Spleen (tissue), 7 donors: ENCODE data around the gene INTS1.

Experiments used
- POLR2AphosphoS5 ChIP-seq, 3 donors: sonication (generic); formaldehyde crosslinking; IDR thresholded peaks; one replicate each; pipeline ENCODE4 v1.5.1; 2017; ENCODE audit warnings: antibody characterized with exemption in 3 of 3
- TF ChIP-seq, protein P1 (sequence below), 11 experiments: fragments of 200-600 bp in 7 of 11; fragments of 450-650 bp in 4 of 11; sonication (generic) in 4 of 11; IDR thresholded peaks in 8 of 11; conservative IDR thresholded peaks in 3 of 11; 1 replicate in 7 of 11; 2 replicates in 4 of 11; pipeline versions ENCODE4 v1.4.0 to v1.8.0; 2016 to 2021; ENCODE audit warnings: antibody characterized with exemption in 11 of 11, inconsistent platforms in 4 of 11, mild to moderate bottlenecking in 1 of 11
- donor health status: DM: no; HTN: no; CAD: no; lungs with moderate emphysema.
- donor health status: DM: no; HTN: no; CAD: no.
- donor health status: DM: no; HTN: no; CAD: no.

DNA sequence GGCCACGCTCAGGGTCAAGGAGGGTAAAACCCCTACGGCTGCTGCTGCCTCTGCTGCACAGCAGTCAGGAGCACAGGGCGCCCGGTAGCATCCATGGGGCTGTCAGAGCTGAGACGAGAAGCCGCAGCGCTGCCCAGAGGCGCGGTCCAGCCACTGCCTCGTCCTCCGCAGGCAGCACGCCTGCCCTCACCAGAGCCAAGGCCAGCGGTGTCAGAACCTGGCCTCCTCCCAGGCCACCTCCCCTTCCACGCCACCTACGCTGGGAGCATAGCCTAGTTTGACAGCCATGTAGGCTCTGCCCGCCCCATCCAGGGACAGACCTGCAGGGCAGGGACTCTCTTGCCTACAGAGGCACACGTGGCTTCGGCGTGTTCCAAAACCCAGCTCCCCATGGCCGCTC lies 16.2 kb downstream of the INTS1 start:
- TF ChIP-seq, protein P1, sequence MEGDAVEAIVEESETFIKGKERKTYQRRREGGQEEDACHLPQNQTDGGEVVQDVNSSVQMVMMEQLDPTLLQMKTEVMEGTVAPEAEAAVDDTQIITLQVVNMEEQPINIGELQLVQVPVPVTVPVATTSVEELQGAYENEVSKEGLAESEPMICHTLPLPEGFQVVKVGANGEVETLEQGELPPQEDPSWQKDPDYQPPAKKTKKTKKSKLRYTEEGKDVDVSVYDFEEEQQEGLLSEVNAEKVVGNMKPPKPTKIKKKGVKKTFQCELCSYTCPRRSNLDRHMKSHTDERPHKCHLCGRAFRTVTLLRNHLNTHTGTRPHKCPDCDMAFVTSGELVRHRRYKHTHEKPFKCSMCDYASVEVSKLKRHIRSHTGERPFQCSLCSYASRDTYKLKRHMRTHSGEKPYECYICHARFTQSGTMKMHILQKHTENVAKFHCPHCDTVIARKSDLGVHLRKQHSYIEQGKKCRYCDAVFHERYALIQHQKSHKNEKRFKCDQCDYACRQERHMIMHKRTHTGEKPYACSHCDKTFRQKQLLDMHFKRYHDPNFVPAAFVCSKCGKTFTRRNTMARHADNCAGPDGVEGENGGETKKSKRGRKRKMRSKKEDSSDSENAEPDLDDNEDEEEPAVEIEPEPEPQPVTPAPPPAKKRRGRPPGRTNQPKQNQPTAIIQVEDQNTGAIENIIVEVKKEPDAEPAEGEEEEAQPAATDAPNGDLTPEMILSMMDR (IDR thresholded peaks at IDR 0.05 in 8 of 11, conservative IDR thresholded peaks at IDR 0.05 in 3 of 11), result no peak
- no peak for TF ChIP-seq POLR2AphosphoS5 (IDR thresholded peaks at IDR 0.05)
